ENCODE measurements around the gene ARHGAP42. TPM values are rescaled to one million over a fixed set of nuclear protein-coding genes. Genes with fewer than 3 reads are reported as not detected.

ARHGAP42 gene
- total and polyA plus RNA-seq, 12 donors, result 2.5 to 25.0 (median 11.5) TPM

DNA sequence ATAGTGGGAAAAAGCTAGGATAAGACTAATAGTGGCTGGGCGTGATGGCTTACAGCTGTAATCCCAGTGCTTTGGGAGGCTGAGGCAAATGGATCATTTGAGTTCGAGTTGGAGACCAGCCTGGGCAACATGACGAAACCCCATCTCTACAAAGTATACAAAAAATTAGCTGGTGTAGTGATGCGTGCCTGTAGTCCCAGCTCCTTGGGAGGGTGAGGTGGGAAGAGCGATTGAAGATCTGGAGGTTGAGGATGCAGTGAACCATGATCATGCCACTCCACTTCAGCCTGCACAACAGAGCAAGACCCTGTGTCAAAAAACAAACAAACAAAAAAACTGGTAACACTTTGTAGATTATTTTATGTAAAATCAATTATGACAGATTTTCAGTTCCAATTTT is 8.8 kb downstream of the ARHGAP42 start:
- H3K4me3 ChIP-seq, result no peak overlapping the region
- TF ChIP-seq POLR2A (IDR thresholded peaks at IDR 0.05), result no peak
- TF ChIP-seq, protein P1, sequence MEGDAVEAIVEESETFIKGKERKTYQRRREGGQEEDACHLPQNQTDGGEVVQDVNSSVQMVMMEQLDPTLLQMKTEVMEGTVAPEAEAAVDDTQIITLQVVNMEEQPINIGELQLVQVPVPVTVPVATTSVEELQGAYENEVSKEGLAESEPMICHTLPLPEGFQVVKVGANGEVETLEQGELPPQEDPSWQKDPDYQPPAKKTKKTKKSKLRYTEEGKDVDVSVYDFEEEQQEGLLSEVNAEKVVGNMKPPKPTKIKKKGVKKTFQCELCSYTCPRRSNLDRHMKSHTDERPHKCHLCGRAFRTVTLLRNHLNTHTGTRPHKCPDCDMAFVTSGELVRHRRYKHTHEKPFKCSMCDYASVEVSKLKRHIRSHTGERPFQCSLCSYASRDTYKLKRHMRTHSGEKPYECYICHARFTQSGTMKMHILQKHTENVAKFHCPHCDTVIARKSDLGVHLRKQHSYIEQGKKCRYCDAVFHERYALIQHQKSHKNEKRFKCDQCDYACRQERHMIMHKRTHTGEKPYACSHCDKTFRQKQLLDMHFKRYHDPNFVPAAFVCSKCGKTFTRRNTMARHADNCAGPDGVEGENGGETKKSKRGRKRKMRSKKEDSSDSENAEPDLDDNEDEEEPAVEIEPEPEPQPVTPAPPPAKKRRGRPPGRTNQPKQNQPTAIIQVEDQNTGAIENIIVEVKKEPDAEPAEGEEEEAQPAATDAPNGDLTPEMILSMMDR (IDR thresholded peaks at IDR 0.05), result no peak
- no peaks in the 10 kb centered on the region for H3K4me1 ChIP-seq (replicated peaks in 1 of 2)
- H3K9me3 ChIP-seq (replicated peaks in 1 of 3), result no peaks in the 10 kb centered on the region
- H3K27ac ChIP-seq, result no peak overlapping the region
- 96 to 97% (median 96%) methylated on average over 5 of the region's 5 CpGs for WGBS, 4 donors
- H3K27me3 ChIP-seq, result no peaks in the 10 kb centered on the region
- no peaks in the 10 kb centered on the region for H3K36me3 ChIP-seq (replicated peaks in 1 of 2)
- no peak for DNase-seq
- intact Hi-C loops (cut with DNase I), result no loop called here

DNA sequence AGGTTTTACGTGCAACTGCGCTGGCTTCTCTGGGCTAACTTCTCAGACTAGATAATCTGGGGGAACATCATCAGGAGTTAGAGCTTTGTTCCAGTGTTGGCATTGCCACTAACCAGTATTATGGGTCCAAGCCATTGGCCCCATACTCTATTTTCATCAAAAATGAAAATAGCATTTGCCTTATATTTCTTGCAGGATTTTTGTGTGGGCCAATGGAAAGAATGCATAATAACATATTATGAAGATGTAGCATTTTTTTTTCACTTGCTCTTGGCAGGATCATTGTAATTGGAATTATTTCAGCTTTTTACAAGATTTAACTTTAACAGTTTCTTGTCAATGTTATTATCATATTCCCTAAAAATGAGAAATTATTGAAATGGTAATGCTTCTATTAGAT is 16.1 kb downstream of the ARHGAP42 start:
- Histone ChIP-seq H3K36me3 (replicated peaks in 1 of 2) (no peaks in the 10 kb centered on the region), H3K4me1 (replicated peaks in 1 of 2) (no peaks in the 10 kb centered on the region), H3K4me3 (no peak overlapping the region), H3K27ac (no peak overlapping the region), H3K27me3 (no peaks in the 10 kb centered on the region), H3K9me3 (replicated peaks in 1 of 3) (no peaks in the 10 kb centered on the region)
- DNase-seq, result no peak
- TF ChIP-seq POLR2A (IDR thresholded peaks at IDR 0.05), result no peak
- TF ChIP-seq, protein P1 (IDR thresholded peaks at IDR 0.05), result no peak
- WGBS, 4 donors, result 87 to 99% (median 93%) methylated on average over 2 of the region's 2 CpGs
- intact Hi-C loops (cut with DNase I), result no loop called here

DNA sequence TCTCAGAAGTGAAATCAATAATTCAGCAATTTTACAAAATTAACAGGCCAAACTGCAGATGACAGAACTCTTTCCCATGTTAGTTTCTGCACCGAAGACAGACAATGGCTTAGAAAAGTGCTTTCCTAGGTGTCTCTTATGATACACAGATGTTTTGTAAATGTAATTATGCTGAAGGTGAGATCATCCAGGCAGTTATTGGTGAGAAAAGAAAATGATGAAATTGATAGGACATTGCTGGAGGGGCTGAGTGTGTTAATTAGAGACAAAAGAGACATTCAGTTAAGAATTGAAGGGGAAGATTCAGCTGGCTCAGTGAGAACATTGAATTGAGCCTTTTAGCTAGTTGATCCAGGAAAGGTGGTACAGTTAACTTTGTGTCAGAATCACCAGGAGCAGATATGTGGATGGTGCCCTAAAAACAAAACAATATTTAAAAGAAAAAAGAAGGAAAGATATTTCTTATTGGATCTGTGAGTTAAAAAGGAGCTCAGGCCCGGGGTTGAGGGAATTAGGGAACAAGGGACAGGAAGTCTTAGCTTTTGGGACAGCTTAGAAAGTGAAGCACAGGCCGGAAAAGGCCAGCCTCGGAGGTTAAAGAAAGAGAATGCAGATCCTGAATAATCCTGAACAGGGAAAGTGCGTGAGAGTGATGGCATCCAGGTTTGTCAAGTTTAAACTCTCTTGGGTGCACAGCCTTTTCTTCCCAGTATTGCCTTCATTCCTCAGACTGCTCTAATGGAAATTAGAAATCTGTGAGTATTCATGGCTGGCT is 16.9 kb downstream of the ARHGAP42 start:
- Histone ChIP-seq H3K36me3 (replicated peaks in 1 of 2) (no peaks in the 10 kb centered on the region), H3K27ac (no peak overlapping the region), H3K4me3 (no peak overlapping the region), H3K4me1 (replicated peaks in 1 of 2) (no peaks in the 10 kb centered on the region), H3K9me3 (replicated peaks in 1 of 3) (no peaks in the 10 kb centered on the region), H3K27me3 (no peaks in the 10 kb centered on the region)
- no peak for DNase-seq
- WGBS, 4 donors, result 73 to 88% (median 80%) methylated on average over 5 of the region's 5 CpGs
- intact Hi-C loops (cut with DNase I), result no loop called here
- TF ChIP-seq, protein P1 (IDR thresholded peaks at IDR 0.05), result no peak

DNA sequence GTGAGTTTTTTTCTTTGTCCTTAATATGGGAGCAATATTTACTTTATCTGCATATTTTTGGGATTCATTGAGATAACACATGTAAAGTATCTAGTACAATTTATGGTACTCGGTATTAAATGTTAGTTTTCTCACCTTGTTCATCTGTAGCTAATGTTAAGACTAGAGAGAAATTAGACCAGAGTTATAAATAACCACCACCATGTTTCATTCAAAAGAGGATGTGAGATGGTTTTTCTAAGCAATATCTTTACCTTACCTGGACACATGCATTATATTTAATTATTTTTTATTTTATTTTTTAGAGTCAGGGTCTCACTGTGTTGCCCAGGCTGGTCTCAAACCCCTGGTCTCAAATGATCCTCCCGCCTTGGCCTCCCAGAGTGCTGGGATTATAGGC is 18.4 kb downstream of the ARHGAP42 start:
- TF ChIP-seq, protein P1 (IDR thresholded peaks at IDR 0.05), result no peak
- TF ChIP-seq POLR2A (IDR thresholded peaks at IDR 0.05), result no peak
- Histone ChIP-seq H3K36me3 (replicated peaks in 1 of 2) (no peaks in the 10 kb centered on the region), H3K27me3 (no peaks in the 10 kb centered on the region), H3K4me1 (replicated peaks in 1 of 2) (peaks cover 0 to 8% of the 10 kb centered on the region in 2 donors), H3K9me3 (replicated peaks in 1 of 3) (no peaks in the 10 kb centered on the region), H3K4me3 (no peak overlapping the region), H3K27ac (no peak overlapping the region)
- intact Hi-C loops (cut with DNase I), result no loop called here
- no peak for DNase-seq
- 86 to 97% (median 93%) methylated on average over 2 of the region's 2 CpGs for WGBS, 4 donors

Measured in adrenal gland (tissue), 12 donors.